KMS-11 (cell line): ENCODE results near the gene KIF25.

ENCODE experiments used
- H2AFZ ChIP-seq: fragments of 200-600 bp; sonication (generic); 2 replicates; pipeline ENCODE4 v1.6.1; 2016; ENCODE audit warnings: antibody characterized with exemption, mixed run types, low read depth
- H3K27ac ChIP-seq: fragments of 200-600 bp; sonication (generic); 2 replicates; pipeline ENCODE4 v1.6.1; 2016; ENCODE audit warnings: mild to moderate bottlenecking, mixed run types
- H3K27me3 ChIP-seq: fragments of 200-600 bp; sonication (generic); 2 replicates; pipeline ENCODE4 v1.6.1; 2017; ENCODE audit warnings: mild to moderate bottlenecking, low read depth, mixed run types, moderate library complexity; ENCODE audit not compliant: insufficient read depth
- H3K36me3 ChIP-seq: fragments of 200-600 bp; sonication (generic); 2 replicates; pipeline ENCODE4 v1.6.1; 2017; ENCODE audit warnings: mild to moderate bottlenecking, mixed run types; ENCODE audit not compliant: insufficient read depth
- H3K4me1 ChIP-seq: fragments of 200-600 bp; sonication (generic); 2 replicates; pipeline ENCODE4 v1.6.1; 2016; ENCODE audit warnings: mild to moderate bottlenecking, low read depth, mixed run types; ENCODE audit not compliant: poor library complexity, severe bottlenecking
- H3K4me2 ChIP-seq: fragments of 200-600 bp; sonication (generic); 2 replicates; pipeline ENCODE4 v1.7.0; 2016; ENCODE audit warnings: mild to moderate bottlenecking, mixed run types
- H3K4me3 ChIP-seq: fragments of 200-600 bp; sonication (generic); IDR thresholded peaks from 2 replicates; pipeline ENCODE4 v1.6.1; 2017; ENCODE audit warnings: low read depth, low read length, mixed read lengths; ENCODE audit not compliant: insufficient read depth
- H3K79me2 ChIP-seq: fragments of 200-600 bp; sonication (generic); 2 replicates; pipeline ENCODE4 v1.6.1; 2016; ENCODE audit warnings: low read depth, mixed run types; ENCODE audit not compliant: insufficient read depth
- H3K9ac ChIP-seq: fragments of 200-600 bp; sonication (generic); 2 replicates; pipeline ENCODE4 v1.6.1; 2016; ENCODE audit warnings: mild to moderate bottlenecking, mixed run types
- H4K20me1 ChIP-seq: fragments of 200-600 bp; sonication (generic); 2 replicates; pipeline ENCODE4 v1.6.1; 2016; ENCODE audit warnings: mild to moderate bottlenecking, mixed run types; ENCODE audit not compliant: insufficient read depth
- CTCF ChIP-seq: fragments of 200-600 bp; sonication (generic); conservative IDR thresholded peaks from 2 replicates; pipeline ENCODE4 v1.6.1; 2017; ENCODE audit warnings: low read depth, mild to moderate bottlenecking, antibody characterized with exemption, low read length, moderate library complexity, mixed read lengths

KIF25 gene

GRCh38 chr6:167984144-167984719, 13.2 kb upstream of the KIF25 start:
- Histone ChIP-seq H3K4me2 (no peak overlapping the region), H4K20me1 (no peaks in the 10 kb centered on the region), H3K27me3 (no peaks in the 10 kb centered on the region), H3K4me3 (no peak overlapping the region), H3K4me1 (no peaks in the 10 kb centered on the region), H3K9ac (no peak overlapping the region), H3K27ac (no peak overlapping the region), H2AFZ (no peak overlapping the region), H3K79me2 (no peaks in the 10 kb centered on the region), H3K36me3 (no peaks in the 10 kb centered on the region)
- no peak for TF ChIP-seq CTCF

- Histone ChIP-seq H3K4me1 (no peaks in the 10 kb centered on the region), H3K27ac (no peak overlapping the region), H3K4me2 (no peak overlapping the region), H3K4me3 (no peak overlapping the region), H3K9ac (no peak overlapping the region), H2AFZ (no peak overlapping the region), H3K79me2 (no peaks in the 10 kb centered on the region), H3K36me3 (no peaks in the 10 kb centered on the region), H4K20me1 (no peaks in the 10 kb centered on the region), H3K27me3 (no peaks in the 10 kb centered on the region)
- no peak for TF ChIP-seq CTCF
Measured at GRCh38 chr6:167984876-167985604, 12.4 kb upstream of the KIF25 start.

GRCh38 chr6:167985911-167986595, 11.4 kb upstream of the KIF25 start:
- Histone ChIP-seq H3K27me3 (no peaks in the 10 kb centered on the region), H3K4me2 (no peak overlapping the region), H4K20me1 (no peaks in the 10 kb centered on the region), H3K36me3 (no peaks in the 10 kb centered on the region), H2AFZ (no peak overlapping the region), H3K27ac (no peak overlapping the region), H3K9ac (no peak overlapping the region), H3K79me2 (no peaks in the 10 kb centered on the region), H3K4me3 (no peak overlapping the region), H3K4me1 (no peaks in the 10 kb centered on the region)
- TF ChIP-seq CTCF = no peak

- TF ChIP-seq CTCF = no peak
- H3K79me2 ChIP-seq = no peaks in the 10 kb centered on the region
- H3K4me2 ChIP-seq = no peak overlapping the region
- H3K9ac ChIP-seq = no peak overlapping the region
- no peak overlapping the region for H3K4me3 ChIP-seq
- H4K20me1 ChIP-seq = no peaks in the 10 kb centered on the region
- no peaks in the 10 kb centered on the region for H3K4me1 ChIP-seq
- H3K27me3 ChIP-seq = no peaks in the 10 kb centered on the region
- no peak overlapping the region for H3K27ac ChIP-seq
- no peak overlapping the region for H2AFZ ChIP-seq
- H3K36me3 ChIP-seq = no peaks in the 10 kb centered on the region
Measured at GRCh38 chr6:167987396-167988153, 9.9 kb upstream of the KIF25 start.
